ENCODE results near the gene NEK3. TPM values are rescaled to one million over a fixed set of nuclear protein-coding genes. Genes with fewer than 3 reads are reported as not detected.
"Not testable (repeated sequence)": the region's sequence is repeated elsewhere in the genome, so short reads cannot be mapped to it uniquely, and the experiment has no call there.

Gene NEK3
- total RNA-seq, 2 donors from 2014 or later: 32.6 to 35.4 TPM

- no peak for ATAC-seq
- no peak for DNase-seq
- intact Hi-C loops (cut with DNase I, micrococcal nuclease): no loop called here
These were observed 14.0 kb upstream of the NEK3 start for GRCh38 chr13:52173373-52173772.

- ATAC-seq; DNase-seq; intact Hi-C loops (cut with DNase I, micrococcal nuclease): not testable (repeated sequence)
These were observed 12.3 kb upstream of the NEK3 start for GRCh38 chr13:52171686-52172085.

- intact Hi-C loops (cut with DNase I, micrococcal nuclease); DNase-seq: not testable (repeated sequence)
- peak; percentile 89 for ATAC-seq
These were observed 11.5 kb upstream of the NEK3 start for GRCh38 chr13:52170828-52171391.

- DNase-seq (no peak), ATAC-seq (no peak)
- intact Hi-C loops (cut with DNase I, micrococcal nuclease): no loop called here
These were observed 10.4 kb upstream of the NEK3 start for GRCh38 chr13:52169839-52170238.

GRCh38 chr13:52165411-52165810 lies 6.0 kb upstream of the NEK3 start:
- ATAC-seq: peak; percentile 27
- intact Hi-C loops (cut with DNase I, micrococcal nuclease): no loop called here
- DNase-seq: no peak

- ATAC-seq (no peak), DNase-seq (no peak)
These were observed 5.6 kb upstream of the NEK3 start for GRCh38 chr13:52164989-52165388.

GRCh38 chr13:52163878-52164277 lies 4.5 kb upstream of the NEK3 start:
- intact Hi-C loops (cut with DNase I, micrococcal nuclease); ATAC-seq; DNase-seq: not testable (repeated sequence)

More at GRCh38 chr13:52164989-52165388, 5.6 kb upstream of the NEK3 start:
- intact Hi-C loops (cut with DNase I, micrococcal nuclease): no loop called here

GRCh38 chr13:52162279-52163101 lies 3.1 kb upstream of the NEK3 start:
- DNase-seq (no peak), ATAC-seq (peak; percentile 40)
- intact Hi-C loops (cut with DNase I, micrococcal nuclease): no loop called here

- DNase-seq: peak in 1 of 2 donors; percentile 28
- ATAC-seq: peak; percentile 69
These were observed 1.8 kb upstream of the NEK3 start for GRCh38 chr13:52161181-52161646.

GRCh38 chr13:52160506-52160905 lies 1.1 kb upstream of the NEK3 start:
- DNase-seq: peak in 1 of 2 donors; percentile 41
- ATAC-seq: peak; percentile 34
- intact Hi-C loops (cut with DNase I, micrococcal nuclease): no loop called here

More at GRCh38 chr13:52161181-52161646, 1.8 kb upstream of the NEK3 start:
- intact Hi-C loops (cut with DNase I, micrococcal nuclease): no loop called here

- DNase-seq (no peak), ATAC-seq (no peak)
- intact Hi-C loops (cut with DNase I, micrococcal nuclease): no loop called here
These were observed 656 bp upstream of the NEK3 start for GRCh38 chr13:52160053-52160452.

GRCh38 chr13:52158629-52159158 lies 703 bp downstream of the NEK3 start:
- peak; percentile 50 to 69 for DNase-seq
- ATAC-seq: no peak
- intact Hi-C loops (cut with DNase I, micrococcal nuclease): no loop called here

- ATAC-seq (no peak), DNase-seq (no peak)
- intact Hi-C loops (cut with DNase I, micrococcal nuclease): no loop called here
These were observed 2.6 kb downstream of the NEK3 start for GRCh38 chr13:52156724-52157261.

GRCh38 chr13:52155177-52155576 lies 4.2 kb downstream of the NEK3 start:
- intact Hi-C loops (cut with DNase I, micrococcal nuclease): no loop called here
- ATAC-seq: peak; percentile 64

GRCh38 chr13:52147225-52147624 lies 12.2 kb downstream of the NEK3 start:
- no peak for DNase-seq
- no peak for ATAC-seq
- intact Hi-C loops (cut with DNase I, micrococcal nuclease): no loop called here

More at GRCh38 chr13:52155177-52155576, 4.2 kb downstream of the NEK3 start:
- no peak for DNase-seq

GRCh38 chr13:52141299-52141698 lies 18.1 kb downstream of the NEK3 start:
- intact Hi-C loops (cut with DNase I, micrococcal nuclease): no loop called here
- peak; percentile 56 for ATAC-seq
- no peak for DNase-seq

- no peak for ATAC-seq
- intact Hi-C loops (cut with DNase I, micrococcal nuclease): no loop called here
- no peak for DNase-seq
These were observed 21.9 kb downstream of the NEK3 start for GRCh38 chr13:52137489-52137888.

- no peak for ATAC-seq
- intact Hi-C loops (cut with DNase I, micrococcal nuclease): no loop called here
- no peak for DNase-seq
These were observed 22.6 kb downstream of the NEK3 start for GRCh38 chr13:52136763-52137162.

GRCh38 chr13:52130641-52131040 lies 28.8 kb downstream of the NEK3 start:
- DNase-seq (no peak), ATAC-seq (no peak)
- intact Hi-C loops (cut with DNase I, micrococcal nuclease): no loop called here
